Measurements from ENCODE around the gene IL1A.

DNA sequence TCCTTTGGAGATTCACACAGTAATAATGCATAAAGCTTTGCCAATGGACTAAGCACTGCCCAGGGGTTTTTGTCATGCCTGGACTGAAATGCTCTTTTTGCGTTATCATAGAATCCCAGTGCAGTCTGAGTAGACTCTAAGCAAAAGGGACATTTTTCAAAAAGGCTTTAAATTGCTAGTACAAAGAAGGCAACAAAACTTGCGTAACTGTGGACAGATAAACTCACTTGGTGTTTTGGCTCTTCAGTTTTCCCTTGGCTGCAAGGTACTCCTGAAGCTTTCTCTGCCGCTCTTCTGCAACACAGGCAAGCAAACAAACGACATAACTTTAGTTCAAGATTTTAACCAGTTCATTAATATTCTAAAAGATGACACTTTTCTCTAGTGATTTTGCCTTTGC, 22.0 kb downstream of the IL1A start:
- TF ChIP-seq, protein P1, sequence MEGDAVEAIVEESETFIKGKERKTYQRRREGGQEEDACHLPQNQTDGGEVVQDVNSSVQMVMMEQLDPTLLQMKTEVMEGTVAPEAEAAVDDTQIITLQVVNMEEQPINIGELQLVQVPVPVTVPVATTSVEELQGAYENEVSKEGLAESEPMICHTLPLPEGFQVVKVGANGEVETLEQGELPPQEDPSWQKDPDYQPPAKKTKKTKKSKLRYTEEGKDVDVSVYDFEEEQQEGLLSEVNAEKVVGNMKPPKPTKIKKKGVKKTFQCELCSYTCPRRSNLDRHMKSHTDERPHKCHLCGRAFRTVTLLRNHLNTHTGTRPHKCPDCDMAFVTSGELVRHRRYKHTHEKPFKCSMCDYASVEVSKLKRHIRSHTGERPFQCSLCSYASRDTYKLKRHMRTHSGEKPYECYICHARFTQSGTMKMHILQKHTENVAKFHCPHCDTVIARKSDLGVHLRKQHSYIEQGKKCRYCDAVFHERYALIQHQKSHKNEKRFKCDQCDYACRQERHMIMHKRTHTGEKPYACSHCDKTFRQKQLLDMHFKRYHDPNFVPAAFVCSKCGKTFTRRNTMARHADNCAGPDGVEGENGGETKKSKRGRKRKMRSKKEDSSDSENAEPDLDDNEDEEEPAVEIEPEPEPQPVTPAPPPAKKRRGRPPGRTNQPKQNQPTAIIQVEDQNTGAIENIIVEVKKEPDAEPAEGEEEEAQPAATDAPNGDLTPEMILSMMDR (conservative IDR thresholded peaks at IDR 0.05; ENCODE audit: low read depth, low read length) = no peak
- TF ChIP-seq EZH2 (IDR thresholded peaks at IDR 0.05; ENCODE audit: borderline replicate concordance, low read depth, low read length, poor library complexity, severe bottlenecking) = no peak
